GM21825 (cell line): ENCODE measurements around the gene NEGR1.

Experiments
- ATAC-seq: cut with Tn5 transposase; IDR thresholded peaks from one replicate; pipeline ENCODE4 v1.9.1; 2021; ENCODE audit warnings: mild to moderate bottlenecking, moderate library complexity; ENCODE audit not compliant: unreplicated experiment

NEGR1 gene

DNA sequence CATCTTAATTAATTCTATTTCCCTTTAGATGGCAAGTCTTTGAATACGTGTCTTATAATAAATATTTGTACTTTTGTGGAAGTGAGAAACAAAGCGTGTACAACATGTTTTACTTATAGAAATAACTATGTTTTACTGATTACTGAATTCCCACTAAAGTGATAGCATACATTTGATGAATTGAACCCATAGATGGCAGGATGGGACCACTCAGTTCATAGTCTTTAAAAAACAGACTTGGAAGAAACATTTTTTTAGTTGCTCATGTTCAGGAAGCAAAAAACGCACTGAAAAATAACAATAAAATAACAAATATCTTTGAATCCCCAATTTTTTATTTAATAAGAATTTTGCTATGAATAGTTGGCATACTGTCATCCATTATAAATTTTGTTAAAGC is 694.4 kb downstream of the NEGR1 start:
- ATAC-seq: no peak

DNA sequence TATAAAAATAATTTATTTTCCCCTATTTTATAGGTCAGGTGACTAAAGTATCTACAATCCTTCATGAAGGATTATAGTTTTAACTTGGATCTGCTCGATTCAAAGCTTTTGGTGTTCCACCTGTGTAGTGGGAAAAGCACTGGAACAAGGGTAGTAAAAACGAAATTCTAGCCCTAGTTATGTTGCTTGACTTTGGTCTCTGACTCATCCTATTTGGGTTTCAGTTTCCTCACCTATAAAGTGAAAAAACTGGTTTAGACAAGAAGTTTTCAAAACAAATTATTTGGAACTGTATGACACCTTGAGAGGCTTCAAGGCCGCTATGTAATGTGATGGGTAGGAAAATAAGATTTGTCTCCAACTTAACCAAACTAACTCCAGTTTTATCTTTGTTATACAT is 696.3 kb downstream of the NEGR1 start:
- ATAC-seq: no peak

DNA sequence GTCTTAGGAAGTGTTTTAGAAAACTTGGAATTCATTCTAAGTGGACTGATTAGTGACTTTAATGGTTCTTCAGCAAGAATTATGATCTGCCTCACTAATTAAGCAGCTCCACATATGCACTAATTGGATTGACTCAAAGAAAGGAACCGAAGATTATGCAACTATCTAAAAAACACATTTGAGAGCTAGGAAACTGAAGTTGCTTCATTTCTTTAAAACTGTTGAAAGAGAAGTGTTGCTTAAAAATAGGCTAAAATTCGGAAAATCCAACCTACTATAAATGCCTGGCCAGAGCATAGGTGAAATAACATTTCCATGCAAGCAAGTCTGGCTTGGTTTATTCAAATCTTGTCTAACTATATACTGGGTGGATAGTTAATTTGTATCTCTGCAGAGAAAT is 698.6 kb downstream of the NEGR1 start:
- ATAC-seq: no peak

DNA sequence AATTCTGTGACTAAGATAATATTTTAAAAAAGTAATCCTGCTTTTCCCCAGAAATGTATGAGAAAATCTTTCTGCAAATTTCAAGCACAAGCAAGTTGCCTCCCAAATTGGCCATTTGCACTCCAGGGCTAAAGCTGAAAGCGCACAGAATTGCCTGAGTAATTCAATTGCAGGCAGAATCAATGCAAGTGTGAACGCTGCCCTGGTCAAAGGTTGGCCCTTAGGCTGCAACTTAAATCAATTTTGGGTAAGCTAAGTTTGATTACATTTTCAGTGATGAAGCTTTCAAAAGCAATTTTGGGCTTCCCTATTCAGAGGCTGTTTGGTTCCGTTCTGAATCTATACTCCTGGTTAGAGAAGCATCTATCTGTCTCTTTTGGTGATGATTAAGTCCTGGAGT is 699.7 kb downstream of the NEGR1 start:
- ATAC-seq: no peak

DNA sequence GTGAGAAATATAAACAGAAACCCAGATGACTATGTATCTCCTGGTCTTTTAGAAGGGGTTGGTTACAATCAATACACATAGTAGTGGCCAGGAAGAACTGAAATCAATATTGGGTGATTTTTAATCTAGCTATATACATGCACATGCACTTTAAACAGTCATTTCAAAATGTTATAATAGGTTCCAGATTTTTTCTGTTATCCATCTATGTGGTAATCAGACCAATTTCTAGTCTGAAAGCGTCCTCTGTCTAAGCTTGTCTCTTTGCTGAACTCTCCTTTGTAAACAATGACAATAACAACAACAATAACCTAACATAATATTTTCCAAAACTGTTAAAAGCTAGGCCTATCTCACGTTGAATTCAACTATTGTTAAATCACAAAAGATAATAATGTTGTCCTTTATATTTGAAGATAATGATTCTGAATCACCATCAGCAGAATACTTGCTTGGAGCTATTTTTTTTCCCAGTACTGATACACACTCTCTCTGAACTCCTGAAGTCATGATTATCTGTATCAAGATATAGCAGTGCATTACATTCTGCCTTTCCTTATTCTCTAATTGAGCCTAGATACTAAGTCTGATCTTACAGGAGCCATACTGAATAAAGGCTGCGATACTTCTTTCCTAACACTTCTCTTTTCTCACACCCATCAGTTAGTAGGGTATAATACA is 704.7 kb downstream of the NEGR1 start:
- ATAC-seq: no peak

DNA sequence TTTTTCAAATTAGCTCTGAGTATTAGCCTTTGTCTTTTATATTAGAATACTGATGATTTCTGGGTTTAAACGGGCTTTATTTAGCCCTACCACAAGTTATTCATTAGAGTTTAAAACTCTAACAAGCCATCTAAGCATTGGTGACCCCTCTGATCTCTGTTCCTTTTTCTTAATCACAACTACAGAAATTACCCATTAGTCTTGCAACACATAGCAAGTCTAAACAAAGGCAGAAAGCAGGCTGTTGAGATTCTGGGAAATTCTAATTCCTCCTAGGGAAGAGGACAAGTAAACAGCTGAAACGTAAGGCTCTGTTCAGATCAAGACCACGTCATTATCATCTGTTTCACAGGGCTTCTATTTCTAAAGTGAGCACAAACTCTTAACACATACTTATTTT is 710.3 kb downstream of the NEGR1 start:
- ATAC-seq: no peak

DNA sequence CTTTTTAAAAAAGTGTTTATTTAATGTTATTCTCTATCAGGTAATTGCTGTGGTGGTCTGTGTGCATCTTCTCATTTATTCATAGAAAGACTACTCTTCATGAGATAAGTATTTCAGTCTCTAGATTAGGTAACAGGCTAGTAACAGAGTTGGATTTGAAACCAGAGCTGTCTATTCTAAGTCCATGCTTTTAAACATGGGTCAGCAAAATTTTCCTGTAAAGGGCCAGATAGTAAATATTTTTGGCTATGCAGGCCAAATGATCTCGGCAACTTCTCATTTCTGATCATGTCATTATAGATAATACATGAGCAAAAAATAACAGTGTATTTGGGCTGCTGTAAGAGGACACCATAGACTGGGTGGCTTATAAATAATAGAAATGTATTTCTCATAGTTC is 715.9 kb downstream of the NEGR1 start:
- no peak for ATAC-seq

DNA sequence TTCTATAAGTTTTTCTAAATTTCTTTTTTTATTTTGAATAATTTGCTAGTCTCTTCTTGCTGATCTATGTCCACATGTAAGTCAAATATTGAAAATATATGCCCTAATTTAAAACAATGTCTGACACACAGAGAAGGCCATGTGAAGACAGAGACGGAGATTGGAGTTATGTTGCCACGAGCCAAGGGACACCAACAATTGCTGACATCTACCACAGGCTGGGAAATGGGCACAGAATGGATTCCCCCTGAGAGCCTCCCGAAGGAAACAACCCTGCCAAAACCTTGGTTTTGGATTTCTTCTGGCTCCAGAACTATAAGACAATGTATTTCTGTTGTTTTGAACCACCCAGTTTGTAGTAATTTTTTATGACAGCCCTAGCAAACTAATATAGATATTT is 716.5 kb downstream of the NEGR1 start:
- ATAC-seq: no peak

DNA sequence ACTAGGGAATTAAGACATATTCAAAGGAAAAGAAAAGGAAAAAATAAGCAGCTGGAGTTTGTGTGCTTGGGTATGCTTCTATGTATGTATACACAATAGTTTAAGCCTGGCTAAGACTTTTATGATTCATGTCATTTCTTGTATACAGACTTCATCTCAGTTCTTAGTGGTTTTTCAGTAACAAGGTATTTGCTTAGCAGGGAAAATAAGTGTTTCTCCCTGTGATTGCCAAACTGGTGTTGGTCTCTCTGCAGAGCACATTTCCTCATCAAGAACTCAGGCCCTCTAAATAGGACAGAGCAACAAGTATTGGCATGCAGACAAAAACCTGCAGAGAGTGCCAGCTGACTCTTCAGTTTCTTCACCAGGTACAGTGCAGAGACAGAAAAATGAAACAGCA is 717.1 kb downstream of the NEGR1 start:
- ATAC-seq: no peak

DNA sequence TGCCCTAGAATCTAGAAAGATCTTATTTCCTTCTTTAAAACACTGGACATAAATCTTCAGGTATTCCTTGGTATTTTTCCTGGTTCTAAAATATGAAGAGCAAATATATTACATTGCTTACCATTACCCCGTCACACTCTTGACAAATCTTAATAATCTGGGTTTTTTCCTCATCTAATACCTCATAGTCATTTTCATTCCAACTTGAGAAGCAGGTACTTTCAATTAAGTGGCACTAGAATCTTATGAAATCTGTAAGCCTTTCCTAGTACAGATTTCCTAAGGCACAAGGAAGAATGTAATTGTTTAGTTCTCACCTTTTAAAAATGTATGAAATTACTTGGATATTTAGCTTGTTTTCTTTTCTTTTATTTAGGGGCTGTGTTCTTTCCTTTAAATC is 720.0 kb downstream of the NEGR1 start:
- ATAC-seq: no peak

DNA sequence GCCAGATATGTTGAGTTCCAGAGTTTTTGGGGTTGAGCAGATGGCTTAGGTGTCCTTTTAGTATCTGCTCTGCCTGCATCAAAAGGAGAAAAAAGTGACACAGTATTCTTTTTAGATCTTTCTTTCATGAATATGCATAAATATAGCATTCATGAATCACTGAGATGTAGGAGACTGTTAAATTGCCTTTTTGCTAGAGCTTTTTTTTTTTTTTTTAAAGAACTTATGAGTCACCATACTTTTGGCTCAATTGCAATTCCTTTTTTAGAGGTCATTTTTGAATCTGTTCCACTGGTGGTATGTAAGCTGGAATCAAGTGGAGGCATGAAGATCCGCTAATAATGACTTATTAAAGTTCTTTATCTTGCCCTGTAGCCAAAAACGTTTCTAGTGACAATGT is 720.6 kb downstream of the NEGR1 start:
- ATAC-seq: no peak

DNA sequence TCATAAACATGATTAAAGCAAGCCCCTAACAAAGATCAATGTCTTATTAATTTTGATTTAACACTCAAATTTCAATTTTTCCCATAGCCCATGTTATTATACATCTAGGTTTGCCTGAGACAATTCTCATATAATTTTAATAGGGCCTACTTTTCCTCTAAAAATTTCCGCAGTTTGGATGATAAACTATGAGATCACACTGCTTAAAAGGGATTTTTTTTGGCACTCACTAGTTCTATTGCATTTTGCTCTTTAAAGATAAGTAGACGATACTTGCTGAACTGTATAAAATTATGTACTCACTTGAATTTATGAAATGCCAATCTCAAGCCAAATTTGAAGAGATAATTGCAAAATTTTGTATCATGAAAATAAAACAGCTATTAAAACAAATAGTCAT is 721.1 kb downstream of the NEGR1 start:
- ATAC-seq: no peak

DNA sequence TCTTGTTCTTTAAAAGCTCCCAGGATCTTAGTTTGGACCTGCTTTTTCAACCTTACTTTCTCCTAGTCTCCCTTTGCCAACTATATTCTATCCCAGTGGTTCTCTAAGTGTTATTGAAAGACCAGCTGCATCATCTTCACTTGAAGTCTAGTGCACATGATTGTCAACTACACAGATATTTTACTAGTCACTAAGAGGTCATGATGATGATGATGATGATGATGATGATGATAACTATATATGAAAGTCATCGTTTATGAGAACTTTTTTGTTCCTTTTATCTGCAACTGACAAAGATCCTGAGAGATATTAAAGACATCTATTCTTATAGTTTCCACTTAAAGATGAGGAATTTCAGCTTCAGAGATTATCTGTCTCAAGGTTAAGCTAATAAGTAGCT is 722.5 kb downstream of the NEGR1 start:
- ATAC-seq: no peak

DNA sequence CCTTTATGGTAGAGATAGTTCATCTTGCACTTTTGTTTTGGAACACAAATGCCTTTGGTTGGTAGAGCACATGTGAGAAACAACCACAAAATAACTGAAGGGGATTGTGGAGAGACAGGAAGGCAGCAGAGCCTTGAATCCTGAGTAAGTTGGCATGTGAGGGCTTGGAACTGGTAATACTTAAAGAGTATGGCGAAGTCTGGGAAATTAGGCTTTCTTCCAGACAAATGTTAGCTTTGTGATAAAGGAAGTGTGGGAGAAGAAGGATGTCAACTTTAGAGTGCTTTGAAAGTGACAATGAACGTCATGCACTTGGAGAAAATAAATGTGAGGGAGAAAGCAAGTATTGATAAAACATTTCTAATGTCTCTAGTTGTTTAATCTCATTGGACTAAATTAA is 725.2 kb downstream of the NEGR1 start:
- no peak for ATAC-seq

DNA sequence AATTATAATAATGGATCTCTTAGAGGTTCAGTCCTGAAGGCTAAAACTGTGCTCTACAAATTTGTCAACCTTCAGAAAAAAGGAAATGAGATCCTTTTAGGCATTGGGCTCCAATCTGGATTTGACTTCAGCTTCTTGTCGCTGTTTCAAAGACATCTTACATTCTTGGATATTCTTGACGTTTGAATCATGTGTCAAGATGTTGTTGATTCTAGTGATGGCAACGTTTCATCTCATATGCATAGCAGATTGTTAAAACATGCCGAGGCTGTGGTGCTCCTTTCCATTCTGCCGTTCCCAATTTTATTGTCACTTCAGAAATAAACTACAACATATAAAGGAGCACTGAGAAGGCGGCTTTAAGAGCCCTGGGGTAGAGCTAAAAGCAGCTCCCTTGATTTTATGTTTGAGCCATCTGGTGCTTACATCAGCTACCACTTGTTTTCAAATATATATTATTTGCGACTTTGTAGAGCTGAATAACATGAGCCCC is 733.9 kb downstream of the NEGR1 start:
- no peak for ATAC-seq

DNA sequence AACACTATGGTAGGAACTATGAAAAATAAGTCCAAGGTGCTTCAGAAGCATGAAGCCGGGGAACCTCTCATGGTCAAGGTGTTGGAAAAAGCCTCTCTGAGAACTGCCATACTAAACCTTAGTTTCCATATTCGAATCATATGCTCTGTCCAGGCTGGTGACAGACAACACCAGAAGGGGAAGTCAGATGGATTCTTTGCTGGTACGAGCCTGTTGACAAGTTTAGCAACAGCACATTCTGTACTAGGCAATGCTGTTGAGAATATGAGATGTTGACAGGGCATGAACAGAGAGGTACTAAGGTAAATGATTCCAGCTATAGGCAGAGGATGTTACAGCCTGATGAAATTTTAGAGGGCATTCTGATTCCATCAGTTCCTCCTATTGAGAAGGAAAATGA is 740.2 kb downstream of the NEGR1 start:
- ATAC-seq: no peak

DNA sequence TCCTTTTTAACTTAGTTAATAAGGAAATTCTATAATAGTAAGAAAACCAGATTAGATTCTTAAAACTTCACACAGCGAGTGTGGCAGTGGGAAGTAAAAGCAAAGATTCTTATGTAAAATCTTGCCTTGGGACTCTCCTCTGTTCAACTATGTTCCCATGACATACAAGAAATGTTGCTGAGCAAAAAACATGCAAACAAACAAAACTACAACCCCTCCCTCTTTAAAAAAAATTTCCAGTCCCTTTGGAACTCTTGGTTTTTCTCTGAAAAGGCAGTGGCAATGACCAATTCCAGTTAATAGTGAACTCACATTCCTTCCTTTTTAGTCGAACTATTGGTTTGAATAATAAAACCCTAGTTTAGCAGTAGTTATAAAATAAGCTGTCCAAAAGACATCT is 748.4 kb downstream of the NEGR1 start:
- no peak for ATAC-seq

DNA sequence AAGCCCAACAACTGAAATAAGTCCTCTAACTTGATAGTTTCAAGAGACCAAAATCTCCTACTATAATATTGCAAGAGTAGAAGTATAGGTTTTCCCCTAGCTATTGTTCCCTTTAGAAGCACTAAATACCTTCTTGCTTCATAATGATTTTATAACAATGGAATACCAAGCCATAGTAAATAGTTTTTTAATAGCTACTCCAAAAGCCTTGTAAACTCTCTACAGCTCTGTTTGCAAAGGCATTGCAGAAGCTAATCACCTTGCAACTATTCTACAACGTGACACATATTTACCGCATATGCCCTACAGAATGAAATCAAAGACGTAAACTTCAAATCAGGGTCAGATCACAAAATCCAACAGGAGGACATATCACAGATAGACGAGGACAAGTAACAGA is 750.0 kb downstream of the NEGR1 start:
- no peak for ATAC-seq

DNA sequence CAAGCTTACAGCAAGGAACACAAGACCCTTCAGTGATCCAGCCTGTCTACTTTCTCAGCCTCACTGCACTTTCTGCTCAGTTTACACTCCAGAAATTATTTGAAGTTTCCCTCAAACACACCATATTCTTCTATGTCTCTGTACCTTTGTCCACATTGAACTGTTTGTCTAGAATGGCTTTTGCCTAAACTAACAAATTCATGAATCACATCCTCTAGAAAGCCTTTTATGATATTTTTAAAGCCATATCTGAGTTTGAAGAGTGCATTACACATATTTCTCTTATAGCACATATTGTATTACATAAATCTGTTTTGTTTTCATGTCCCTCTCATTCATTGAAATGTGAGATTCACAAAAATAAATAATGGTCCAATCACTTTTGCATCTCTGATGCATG is 755.5 kb downstream of the NEGR1 start:
- ATAC-seq: no peak

DNA sequence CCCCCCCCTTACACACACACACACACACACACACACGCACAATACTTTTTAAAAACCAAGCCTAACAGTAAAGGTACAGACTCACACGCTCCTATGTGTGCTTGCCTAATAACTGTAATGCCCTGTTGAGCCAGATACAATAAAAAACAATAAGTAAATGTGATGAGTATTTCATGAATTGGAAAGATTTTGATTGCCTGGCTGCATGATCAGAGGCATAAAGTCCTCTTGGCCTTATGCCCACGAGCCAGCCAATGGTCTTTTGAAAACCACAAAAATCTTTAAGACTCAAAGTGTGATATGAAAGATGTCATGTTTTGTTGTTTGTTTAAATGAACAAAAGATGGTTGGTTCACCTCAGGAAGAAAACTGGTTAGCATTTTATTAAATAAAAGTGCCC is 759.6 kb downstream of the NEGR1 start:
- no peak for ATAC-seq

DNA sequence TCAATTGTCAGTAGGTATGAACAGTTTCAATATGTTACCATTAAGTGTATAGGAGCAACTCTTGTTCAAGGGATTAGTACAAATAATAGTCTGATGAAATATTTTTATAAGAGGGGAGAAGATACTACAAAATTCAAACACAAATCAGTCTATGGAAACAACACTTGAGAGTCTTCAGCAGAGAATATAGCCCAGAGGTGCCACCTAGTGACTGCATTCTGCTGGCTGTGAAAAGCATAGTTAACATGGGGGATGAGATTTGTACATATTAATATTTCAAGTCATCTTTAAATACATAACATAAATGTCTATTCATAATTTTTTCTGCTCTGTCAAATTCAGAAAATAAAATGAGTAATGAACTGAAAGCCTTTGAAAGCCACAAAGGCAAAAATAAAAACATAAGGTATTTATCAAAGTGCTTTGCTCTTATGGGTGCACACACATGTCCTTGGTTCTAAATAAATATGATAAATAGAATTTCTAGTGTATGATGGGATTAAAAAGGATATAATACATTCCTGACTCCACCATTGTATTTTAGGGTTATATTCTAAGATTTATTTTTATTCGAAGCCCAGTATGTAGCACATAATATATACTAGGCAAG is 760.6 kb downstream of the NEGR1 start:
- ATAC-seq: no peak

DNA sequence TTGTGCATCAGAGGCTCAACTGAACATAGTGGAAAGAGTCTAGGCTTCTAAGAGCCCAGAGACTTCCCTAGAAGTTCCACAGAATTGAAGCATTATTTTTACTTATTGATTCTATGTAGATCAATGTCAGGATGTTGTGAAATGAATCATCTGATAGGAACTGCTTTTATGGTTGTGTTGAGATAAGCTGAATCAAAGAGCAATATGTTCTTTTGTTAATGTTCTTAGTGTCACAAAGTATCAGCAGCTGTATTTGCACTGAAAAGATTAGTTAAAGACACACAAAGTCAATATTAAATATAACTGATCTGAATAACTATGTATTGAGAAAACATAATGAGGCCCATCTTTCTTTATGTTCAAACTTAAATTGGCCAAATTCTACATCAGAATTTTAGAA is 770.8 kb downstream of the NEGR1 start:
- ATAC-seq: no peak

DNA sequence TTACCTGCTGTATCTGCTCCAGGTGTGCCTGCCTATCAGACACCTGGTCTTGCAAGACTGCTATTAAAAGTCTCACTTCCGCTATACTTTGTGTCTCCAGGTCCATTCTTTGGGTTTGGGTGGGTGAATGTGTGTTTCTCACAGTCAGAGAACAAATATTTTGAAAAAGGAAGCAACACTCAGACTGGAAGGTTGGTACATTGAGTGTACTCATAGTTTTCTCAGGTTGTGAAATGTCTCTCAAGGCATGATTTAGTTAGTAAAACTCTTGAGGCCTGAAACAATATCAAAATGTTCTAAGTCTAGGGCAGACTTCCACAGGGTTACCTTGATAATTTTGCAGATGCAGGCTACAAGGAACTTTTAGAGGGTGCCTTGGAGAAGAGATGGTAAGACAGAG is 771.6 kb downstream of the NEGR1 start:
- no peak for ATAC-seq
